ENCODE measurements around the gene C10orf53. TPM values are rescaled to one million over a fixed set of nuclear protein-coding genes. Genes with fewer than 3 reads are reported as not detected.

C10orf53 gene
- polyA plus RNA-seq, 1 of the 3 experiments (the other 2 are of a cell fraction): not detected

DNA sequence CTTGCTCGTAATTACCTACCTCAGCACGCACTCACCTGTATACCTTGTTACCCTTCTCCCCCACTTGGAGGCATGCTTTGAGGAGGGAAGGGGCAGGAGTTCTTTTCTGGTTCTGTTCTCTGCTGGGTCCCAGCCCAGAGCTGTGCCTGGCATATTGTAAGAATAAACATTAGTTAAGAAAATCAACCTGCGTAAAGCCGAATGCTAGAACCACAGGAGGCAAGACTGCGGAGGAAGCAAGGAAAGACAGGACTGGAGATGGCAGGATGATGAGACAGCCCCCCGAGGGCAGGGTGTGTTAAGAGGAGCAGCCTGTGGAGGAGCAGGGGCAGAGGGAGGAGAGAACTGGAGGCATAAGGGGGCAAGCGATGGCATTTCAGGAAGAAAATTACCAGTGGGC is 9.5 kb downstream of the C10orf53 start:
- Histone ChIP-seq H3K79me2 (ENCODE audit: insufficient read depth) (no peaks in the 10 kb centered on the region), H3F3A (replicated peaks; ENCODE audit: insufficient read depth) (no peaks in the 10 kb centered on the region), H3K27me3 (ENCODE audit: insufficient read depth) (no peaks in the 10 kb centered on the region), H3K36me3 (replicated peaks in 1 of 2; ENCODE audit: control insufficient read depth in 1 of 2, insufficient read depth in 2 of 2, low read length in 1 of 2) (no peaks in the 10 kb centered on the region), H3K9me2 (no peaks in the 10 kb centered on the region), H3K4me2 (no peak overlapping the region), H3K9me3 (no peaks in the 10 kb centered on the region), H2AFZ (ENCODE audit: low read depth) (no peak overlapping the region), H4K20me1 (ENCODE audit: insufficient read depth) (no peaks in the 10 kb centered on the region), H3K9ac (no peak overlapping the region), H3K27ac (ENCODE audit: low read depth in 2 of 2, low read length in 1 of 2) (no peak overlapping the region), H3K4me1 (ENCODE audit: control insufficient read depth in 1 of 2, insufficient read depth in 2 of 2, low read depth in 1 of 2, low read length in 1 of 2) (peaks cover 0 to 12% of the 10 kb centered on the region in 2 experiments; a peak in 1 of 4 replicates), H3K4me3 (ENCODE audit: low read depth in 2 of 2, low read length in 1 of 2) (no peak overlapping the region)
- POLR2A ChIA-PET: no interaction called here
- CTCF ChIA-PET: interaction anchor here (1.2 to 1.5 kb wide), 2 partner anchors 19 to 22 kb away, joined by 3 read pairs; no protein-coding TSS in a partner anchor
- no peak for DNase-seq
- 74% methylated on average over 7 of the region's 7 CpGs for WGBS (ENCODE audit: low lambda C conversion rate)
- TF ChIP-seq RCOR1 (IDR thresholded peaks at IDR 0.05; ENCODE audit: low read length) (no peak), CHD2 (IDR thresholded peaks at IDR 0.05; ENCODE audit: low read length, partially characterized antibody) (no peak), GATA2 (CRISPR knock-in tag; IDR thresholded peaks at IDR 0.05) (no peak), NFIC (IDR thresholded peaks at IDR 0.05; ENCODE audit: borderline replicate concordance) (no peak), USF2 (IDR thresholded peaks at IDR 0.05; ENCODE audit: borderline replicate concordance, low read depth, low read length) (no peak), GABPA (IDR thresholded peaks at IDR 0.05; ENCODE audit: low read depth) (no peak), RAD21 (IDR thresholded peaks at IDR 0.05; ENCODE audit: low read length) (no peak), USF1 (IDR thresholded peaks at IDR 0.05; ENCODE audit: borderline replicate concordance, low read depth) (no peak), NRF1 (IDR thresholded peaks at IDR 0.05; ENCODE audit: low read depth, low read length) (no peak), FOXM1 (IDR thresholded peaks at IDR 0.05; ENCODE audit: low read depth) (no peak), YY1 (IDR thresholded peaks at IDR 0.05; ENCODE audit: low read depth) (no peak), RXRA (IDR thresholded peaks at IDR 0.05; ENCODE audit: borderline replicate concordance, low read depth) (no peak), ELF1 (IDR thresholded peaks at IDR 0.05) (no peak), FOSL2 (IDR thresholded peaks at IDR 0.05; ENCODE audit: borderline replicate concordance, low read depth) (no peak), ZBTB33 (IDR thresholded peaks at IDR 0.05; ENCODE audit: borderline replicate concordance, low read depth) (no peak), EP300 (IDR thresholded peaks at IDR 0.05; ENCODE audit: borderline replicate concordance in 1 of 2, low read depth in 1 of 2, low read length in 1 of 2) (no peak), JUND (IDR thresholded peaks at IDR 0.05) (no peak), SMC3 (IDR thresholded peaks at IDR 0.05; ENCODE audit: low read depth, low read length) (no peak)
- TF ChIP-seq, protein P1, sequence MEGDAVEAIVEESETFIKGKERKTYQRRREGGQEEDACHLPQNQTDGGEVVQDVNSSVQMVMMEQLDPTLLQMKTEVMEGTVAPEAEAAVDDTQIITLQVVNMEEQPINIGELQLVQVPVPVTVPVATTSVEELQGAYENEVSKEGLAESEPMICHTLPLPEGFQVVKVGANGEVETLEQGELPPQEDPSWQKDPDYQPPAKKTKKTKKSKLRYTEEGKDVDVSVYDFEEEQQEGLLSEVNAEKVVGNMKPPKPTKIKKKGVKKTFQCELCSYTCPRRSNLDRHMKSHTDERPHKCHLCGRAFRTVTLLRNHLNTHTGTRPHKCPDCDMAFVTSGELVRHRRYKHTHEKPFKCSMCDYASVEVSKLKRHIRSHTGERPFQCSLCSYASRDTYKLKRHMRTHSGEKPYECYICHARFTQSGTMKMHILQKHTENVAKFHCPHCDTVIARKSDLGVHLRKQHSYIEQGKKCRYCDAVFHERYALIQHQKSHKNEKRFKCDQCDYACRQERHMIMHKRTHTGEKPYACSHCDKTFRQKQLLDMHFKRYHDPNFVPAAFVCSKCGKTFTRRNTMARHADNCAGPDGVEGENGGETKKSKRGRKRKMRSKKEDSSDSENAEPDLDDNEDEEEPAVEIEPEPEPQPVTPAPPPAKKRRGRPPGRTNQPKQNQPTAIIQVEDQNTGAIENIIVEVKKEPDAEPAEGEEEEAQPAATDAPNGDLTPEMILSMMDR (IDR thresholded peaks at IDR 0.05): no peak
- TF ChIP-seq, protein P2, sequence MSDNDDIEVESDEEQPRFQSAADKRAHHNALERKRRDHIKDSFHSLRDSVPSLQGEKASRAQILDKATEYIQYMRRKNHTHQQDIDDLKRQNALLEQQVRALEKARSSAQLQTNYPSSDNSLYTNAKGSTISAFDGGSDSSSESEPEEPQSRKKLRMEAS (IDR thresholded peaks at IDR 0.05; ENCODE audit: low read depth): no peak
